ENCODE results near the gene MLXIPL.

GRCh38 chr7:73652541-73652949 lies 28.2 kb upstream of the MLXIPL start:
- TF ChIP-seq POLR2AphosphoS5 (IDR thresholded peaks at IDR 0.05; ENCODE audit: insufficient read depth, low read depth, low read length) (no peak), MAX (IDR thresholded peaks at IDR 0.05; ENCODE audit: insufficient read depth, insufficient read length) (no peak), CTCF (IDR thresholded peaks at IDR 0.05; ENCODE audit: extremely low read depth in 1 of 2, insufficient read depth in 1 of 2, low read depth in 1 of 2, low read length in 2 of 2) (no peak), POLR2A (IDR thresholded peaks at IDR 0.05; ENCODE audit: low read depth, low read length) (no peak)

Data from endothelial cell of umbilical vein (primary cell).